Bronchial epithelial cell (primary cell): ENCODE results near the gene C3orf62. TPM values are rescaled to one million over a fixed set of nuclear protein-coding genes. Genes with fewer than 3 reads are reported as not detected.

ENCODE experiments used
- DNase-seq: peaks from one replicate; pipeline ENCODE4 v3.0.0-alpha.2; 2010; ENCODE audit warnings: low read depth
- FAIRE-seq: peaks from 2 replicates; lab custom pipeline; 2011; peaks lifted over from hg19 to GRCh38; lab: Jason Lieb, UNC
- H3K27me3 ChIP-seq: 2 replicates; pipeline ENCODE4 v1.5.1; 2011; ENCODE audit warnings: low read length; ENCODE audit not compliant: control insufficient read depth, insufficient read depth
- H3K36me3 ChIP-seq: 2 replicates; pipeline ENCODE4 v1.5.1; 2011; ENCODE audit warnings: low read length; ENCODE audit not compliant: control insufficient read depth, insufficient read depth
- H3K4me3 ChIP-seq: 2 replicates; pipeline ENCODE4 v1.5.1; 2011; ENCODE audit warnings: mild to moderate bottlenecking, low read depth, low read length, control low read depth
- total RNA-seq: library from RNA; depleted of rRNA; stranded (reverse); fragments of >200 nt; gene quantifications from 2 replicates; pipeline ENCODE4 v1.2.1, GENCODE V29; 2014
- TF ChIP-seq, protein P1 (sequence below): IDR thresholded peaks from 2 replicates; pipeline ENCODE4 v1.5.1; 2011; ENCODE audit warnings: mild to moderate bottlenecking, moderate library complexity, low read length, control low read depth, inconsistent platforms; ENCODE audit not compliant: insufficient read depth, severe bottlenecking

C3orf62 gene
- total RNA-seq, 1 donor from 2014 or later: 0.79 TPM

- peaks cover 20% of the 10 kb centered on the region for H3K36me3 ChIP-seq
- no peak for DNase-seq
- no peaks in the 10 kb centered on the region for H3K27me3 ChIP-seq
- TF ChIP-seq, protein P1, sequence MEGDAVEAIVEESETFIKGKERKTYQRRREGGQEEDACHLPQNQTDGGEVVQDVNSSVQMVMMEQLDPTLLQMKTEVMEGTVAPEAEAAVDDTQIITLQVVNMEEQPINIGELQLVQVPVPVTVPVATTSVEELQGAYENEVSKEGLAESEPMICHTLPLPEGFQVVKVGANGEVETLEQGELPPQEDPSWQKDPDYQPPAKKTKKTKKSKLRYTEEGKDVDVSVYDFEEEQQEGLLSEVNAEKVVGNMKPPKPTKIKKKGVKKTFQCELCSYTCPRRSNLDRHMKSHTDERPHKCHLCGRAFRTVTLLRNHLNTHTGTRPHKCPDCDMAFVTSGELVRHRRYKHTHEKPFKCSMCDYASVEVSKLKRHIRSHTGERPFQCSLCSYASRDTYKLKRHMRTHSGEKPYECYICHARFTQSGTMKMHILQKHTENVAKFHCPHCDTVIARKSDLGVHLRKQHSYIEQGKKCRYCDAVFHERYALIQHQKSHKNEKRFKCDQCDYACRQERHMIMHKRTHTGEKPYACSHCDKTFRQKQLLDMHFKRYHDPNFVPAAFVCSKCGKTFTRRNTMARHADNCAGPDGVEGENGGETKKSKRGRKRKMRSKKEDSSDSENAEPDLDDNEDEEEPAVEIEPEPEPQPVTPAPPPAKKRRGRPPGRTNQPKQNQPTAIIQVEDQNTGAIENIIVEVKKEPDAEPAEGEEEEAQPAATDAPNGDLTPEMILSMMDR: no peak
- H3K4me3 ChIP-seq: no peak overlapping the region
- FAIRE-seq: no peak
These were observed 33.6 kb upstream of the C3orf62 start for GRCh38 chr3:49310677-49311076.

DNA sequence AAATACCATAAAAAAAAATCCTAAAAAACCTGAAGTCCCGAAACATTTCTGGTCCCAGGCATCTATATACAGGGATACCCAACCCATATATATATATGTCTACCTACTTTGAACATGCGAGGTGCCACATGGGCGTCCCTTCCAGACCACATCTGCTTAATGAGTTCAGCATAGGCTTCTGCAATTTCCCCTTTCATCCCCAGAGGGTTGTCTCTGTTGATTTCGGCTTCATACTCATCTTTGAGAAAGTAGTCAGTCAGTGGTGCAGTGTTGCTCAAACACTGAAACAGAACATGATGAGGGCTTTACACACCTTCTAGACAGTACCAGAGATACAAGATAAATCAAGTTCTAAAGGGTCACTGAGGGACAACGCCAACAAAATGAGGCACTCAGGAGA is 28.6 kb upstream of the C3orf62 start:
- DNase-seq (no peak), FAIRE-seq (no peak)
- H3K36me3 ChIP-seq: peaks cover 18% of the 10 kb centered on the region
- H3K27me3 ChIP-seq: no peaks in the 10 kb centered on the region
- H3K4me3 ChIP-seq: no peak overlapping the region
- TF ChIP-seq, protein P1: no peak

- Histone ChIP-seq H3K36me3 (peaks cover 23% of the 10 kb centered on the region), H3K27me3 (no peaks in the 10 kb centered on the region), H3K4me3 (no peak overlapping the region)
- no peak for DNase-seq
- TF ChIP-seq, protein P1: no peak
- FAIRE-seq: no peak
These were observed 25.6 kb upstream of the C3orf62 start for GRCh38 chr3:49302613-49303012.

GRCh38 chr3:49300595-49300994 is 23.6 kb upstream of the C3orf62 start:
- no peak for DNase-seq
- Histone ChIP-seq H3K4me3 (no peak overlapping the region), H3K27me3 (no peaks in the 10 kb centered on the region), H3K36me3 (peaks cover 21% of the 10 kb centered on the region)
- TF ChIP-seq, protein P1: no peak
- FAIRE-seq: no peak

DNA sequence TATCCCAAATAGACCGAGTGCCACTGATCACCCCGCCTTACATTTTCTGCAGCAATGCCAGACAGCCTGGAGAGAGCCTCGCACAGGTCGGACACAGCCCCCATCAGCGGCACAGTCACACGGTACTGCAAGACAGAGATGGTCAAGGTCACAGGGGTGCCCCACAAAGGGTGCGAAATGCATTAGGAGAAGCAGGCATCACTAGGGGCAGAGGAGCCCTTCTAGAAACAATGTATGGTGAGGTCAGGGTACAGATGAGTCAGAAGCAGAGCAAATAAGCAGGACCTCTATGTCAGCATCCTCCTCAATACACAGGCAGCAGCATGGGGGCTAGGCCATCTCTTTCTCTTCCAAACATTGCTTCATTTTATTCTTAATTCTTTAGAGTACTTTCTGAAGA is 21.5 kb upstream of the C3orf62 start:
- Histone ChIP-seq H3K36me3 (peaks cover 24% of the 10 kb centered on the region), H3K27me3 (no peaks in the 10 kb centered on the region), H3K4me3 (no peak overlapping the region)
- TF ChIP-seq, protein P1: no peak
- no peak for DNase-seq
- FAIRE-seq: no peak

GRCh38 chr3:49296781-49297411 is 19.9 kb upstream of the C3orf62 start:
- TF ChIP-seq, protein P1: no peak
- H3K4me3 ChIP-seq: no peak overlapping the region
- H3K27me3 ChIP-seq: no peaks in the 10 kb centered on the region
- DNase-seq (peak; percentile 75), FAIRE-seq (peak; percentile 73)
- H3K36me3 ChIP-seq: peaks cover 20% of the 10 kb centered on the region
